ENCODE data around the gene VPS4B. TPM values are rescaled to one million over a fixed set of nuclear protein-coding genes. Genes with fewer than 3 reads are reported as not detected.

The VPS4B gene
- total and polyA plus RNA-seq, 5 donors from 2014 or later, result 54.2 to 93.3 (median 67.2) TPM

Other genes starting within 250 kb of the VPS4B start
- gene BCL2, start 102.7 kb downstream of the VPS4B start, total RNA-seq, result 125 TPM
- gene BCL2, start 102.7 kb downstream of the VPS4B start, polyA plus RNA-seq, result 10 to 100 TPM; 19.1 to 39.0 (median 29.5) TPM
- 42.0 TPM for gene KDSR, start 55.3 kb downstream of the VPS4B start, total RNA-seq
- 100 to 1,000 TPM in 3 of 4 donors, 10 to 100 TPM in 1; 99.8 to 119 (median 106) TPM for gene KDSR, start 55.3 kb downstream of the VPS4B start, polyA plus RNA-seq
- gene SERPINB5, start 54.5 kb upstream of the VPS4B start, total RNA-seq, result not detected
- not detected for gene SERPINB5, start 54.5 kb upstream of the VPS4B start, polyA plus RNA-seq
- not detected for gene SERPINB12, start 119.9 kb upstream of the VPS4B start, total RNA-seq
- gene SERPINB12, start 119.9 kb upstream of the VPS4B start, polyA plus RNA-seq, result not detected
- not detected for gene SERPINB13, start 164.9 kb upstream of the VPS4B start, total RNA-seq
- not detected for gene SERPINB13, start 164.9 kb upstream of the VPS4B start, polyA plus RNA-seq
- gene SERPINB4, start 221.8 kb upstream of the VPS4B start, total RNA-seq, result not detected
- not detected for gene SERPINB4, start 221.8 kb upstream of the VPS4B start, polyA plus RNA-seq
- not detected for gene SERPINB3, start 239.4 kb upstream of the VPS4B start, total RNA-seq
- gene SERPINB3, start 239.4 kb upstream of the VPS4B start, polyA plus RNA-seq, result not detected

All from CD4-positive, CD25-positive, alpha-beta regulatory T cell (primary cell).